Urinary bladder (tissue), 4 donors: ENCODE measurements around the gene CUL1. TPM values are rescaled to one million over a fixed set of nuclear protein-coding genes. Genes with fewer than 3 reads are reported as not detected.

Source experiments
- DNase-seq: peaks from one replicate; pipeline ENCODE4 v3.0.0-alpha.2; 2015; ENCODE audit errors: extremely low spot score
- H3K27ac ChIP-seq: one replicate; pipeline ENCODE4 v1.5.1; 2013; ENCODE audit warnings: low read depth, mild to moderate bottlenecking, moderate library complexity
- H3K36me3 ChIP-seq: one replicate; pipeline ENCODE4 v1.6.1; 2013; ENCODE audit warnings: mild to moderate bottlenecking, moderate library complexity; ENCODE audit not compliant: insufficient read depth
- H3K4me1 ChIP-seq: one replicate; pipeline ENCODE4 v1.6.1; 2013; ENCODE audit warnings: mild to moderate bottlenecking, moderate library complexity; ENCODE audit not compliant: insufficient read depth
- H3K4me3 ChIP-seq: one replicate; pipeline ENCODE4 v1.5.1; 2013; ENCODE audit warnings: low read depth, low read length
- WGBS: extraction: QIAGEN DNeasy Blood & Tissue Kit; methylation state at CpG from one replicate; pipeline ENCODE4 v1.1.7; 2013; 5-methylcytosine and 5-hydroxymethylcytosine counted together
- polyA plus RNA-seq: library from polyadenylated mRNA; stranded (reverse); fragments of 200-250 nt; gene quantifications from one replicate; pipeline ENCODE4 v1.2.3, GENCODE V29; 2013
- small RNA-seq: library from RNA; depleted of rRNA; stranded (forward); fragments of <200 nt; gene quantifications from one replicate; pipeline ENCODE3, GENCODE V24; 2014
- total RNA-seq: library from RNA; depleted of rRNA; stranded (reverse); fragments of >200 nt; gene quantifications from one replicate; pipeline ENCODE4 v1.2.3, GENCODE V29; 2014
- donor health status: healthy with polysubstance abuse.
- donor health status: healthy.

CUL1 gene
- total and polyA plus RNA-seq, 2 donors: 48.4 to 49.8 TPM

DNA sequence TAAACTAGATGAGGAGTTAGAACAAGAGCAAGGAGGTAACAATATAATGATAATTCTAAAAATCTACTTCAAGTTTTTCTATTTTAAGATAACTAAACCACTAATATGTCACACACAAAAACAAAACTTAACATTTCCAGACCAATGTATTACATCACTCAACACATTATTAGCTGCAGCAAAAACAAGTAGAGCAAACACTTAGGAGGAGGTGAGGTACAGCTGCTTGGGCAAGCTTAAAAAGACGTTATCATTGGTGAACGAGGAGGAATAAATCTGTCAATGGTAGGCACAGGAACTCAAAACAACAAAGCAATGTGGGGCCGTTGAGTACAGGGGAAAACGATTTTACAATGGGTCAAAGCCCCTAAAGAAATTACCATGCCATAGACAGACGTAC, 126.6 kb downstream of the CUL1 start:
- DNase-seq: no peak
- no peaks in the 10 kb centered on the region for H3K36me3 ChIP-seq
- 51% methylated on average over 5 of the region's 5 CpGs for WGBS
- no peak overlapping the region for H3K4me3 ChIP-seq
- no peaks in the 10 kb centered on the region for H3K4me1 ChIP-seq
- no peak overlapping the region for H3K27ac ChIP-seq

DNA sequence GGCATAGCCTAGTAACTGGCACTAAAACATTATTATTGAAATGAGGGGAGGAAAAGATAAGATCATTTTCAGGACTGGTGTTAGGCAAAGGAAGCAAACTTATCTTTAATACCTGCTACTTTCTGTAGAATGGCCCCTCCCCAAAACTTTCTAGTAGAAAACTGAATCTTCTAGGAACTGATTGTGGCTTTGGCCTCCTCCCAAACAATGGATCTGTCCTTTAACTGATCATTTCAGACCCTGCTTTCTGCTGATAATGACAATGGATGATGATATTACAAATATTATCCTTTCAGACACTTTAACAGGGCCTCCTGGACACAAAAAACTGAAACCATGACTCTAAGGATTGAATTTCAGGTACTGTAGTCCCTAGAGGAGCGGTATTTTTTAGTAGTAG, 130.3 kb downstream of the CUL1 start:
- no peak for DNase-seq
- H3K27ac ChIP-seq: no peak overlapping the region
- no peaks in the 10 kb centered on the region for H3K36me3 ChIP-seq
- no peak overlapping the region for H3K4me3 ChIP-seq
- WGBS: 57% methylated on average over 1 of the region's 1 CpG
- H3K4me1 ChIP-seq: no peaks in the 10 kb centered on the region

DNA sequence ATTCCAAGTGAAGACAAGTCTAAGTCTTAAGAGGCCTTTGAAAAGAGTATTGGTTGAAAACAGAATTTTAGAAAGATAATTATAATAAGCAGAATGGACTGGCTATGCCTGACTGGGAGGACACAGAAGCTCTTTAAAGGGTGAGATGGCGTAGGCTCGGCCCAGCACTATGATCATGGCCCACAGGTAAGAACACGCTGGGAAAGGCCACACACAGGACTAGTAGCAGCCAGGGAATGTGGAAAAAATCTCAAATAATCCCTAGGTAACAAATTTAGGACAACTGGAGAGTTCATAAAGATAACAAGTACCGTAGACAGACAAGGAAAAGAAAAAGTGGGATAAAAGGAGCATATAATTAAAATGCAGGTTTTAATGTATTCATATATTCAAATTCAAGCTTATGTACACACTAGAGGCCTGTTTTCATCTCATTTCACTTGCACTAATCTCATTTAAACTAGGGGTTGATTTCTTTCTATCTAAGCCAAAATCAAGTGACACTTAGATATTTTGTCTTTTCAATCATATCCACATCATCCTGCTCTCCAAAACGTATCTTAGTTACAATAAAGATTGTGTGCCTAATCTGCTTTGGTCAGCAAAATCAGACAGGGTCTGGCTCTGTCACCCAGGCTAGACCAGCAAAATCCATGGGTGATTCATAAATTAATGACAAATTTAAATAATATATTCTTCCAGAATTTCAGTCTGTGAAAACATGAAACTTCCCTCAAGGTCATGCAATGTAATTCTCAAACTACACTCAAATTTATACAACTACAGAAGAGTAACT, 132.4 kb downstream of the CUL1 start:
- no peak for DNase-seq
- Histone ChIP-seq H3K36me3 (no peaks in the 10 kb centered on the region), H3K27ac (no peak overlapping the region), H3K4me3 (no peak overlapping the region), H3K4me1 (no peaks in the 10 kb centered on the region)
- 94% methylated on average over 5 of the region's 5 CpGs for WGBS

DNA sequence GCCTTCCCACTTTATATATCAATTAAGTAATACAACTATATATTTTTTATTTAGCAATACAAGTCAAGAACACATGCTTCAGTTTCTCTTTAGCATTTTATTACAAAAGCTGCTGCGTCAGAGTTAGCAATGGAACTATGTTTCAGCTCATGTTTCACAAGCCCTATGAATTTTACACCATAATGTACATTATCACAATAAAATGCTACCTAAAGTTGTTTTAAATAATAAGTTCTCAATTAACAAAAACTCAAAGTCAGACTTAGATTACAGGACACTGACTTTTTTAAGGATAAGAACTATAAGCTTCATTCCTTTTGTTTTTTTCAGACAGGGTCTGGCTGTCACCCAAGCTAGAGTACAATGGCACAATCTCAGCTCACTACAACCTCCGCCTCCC, 133.1 kb downstream of the CUL1 start:
- Histone ChIP-seq H3K4me1 (no peaks in the 10 kb centered on the region), H3K4me3 (no peak overlapping the region), H3K36me3 (no peaks in the 10 kb centered on the region), H3K27ac (no peak overlapping the region)
- 97% methylated on average over 2 of the region's 2 CpGs for WGBS
- no peak for DNase-seq

DNA sequence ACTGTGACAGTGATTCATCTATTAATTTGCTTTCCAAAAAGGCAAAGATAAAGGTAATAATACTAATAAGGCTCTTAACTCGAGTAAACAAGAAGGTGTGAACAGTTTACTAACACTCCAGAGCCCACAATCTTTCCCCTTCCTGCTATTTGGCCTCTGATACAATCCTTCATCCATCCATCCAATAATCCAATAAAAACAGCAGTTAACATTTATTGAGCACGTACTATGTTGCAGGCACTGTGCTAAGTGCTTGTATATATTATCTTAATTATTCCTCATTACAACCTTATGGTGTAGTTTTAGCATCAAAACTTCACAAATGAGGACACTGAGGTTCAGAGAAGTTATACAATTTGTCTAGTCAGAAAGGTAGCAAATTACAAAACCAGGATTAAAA, 135.9 kb downstream of the CUL1 start:
- H3K4me1 ChIP-seq: no peaks in the 10 kb centered on the region
- no peak overlapping the region for H3K4me3 ChIP-seq
- no peak for DNase-seq
- H3K36me3 ChIP-seq: no peaks in the 10 kb centered on the region
- WGBS: 95% methylated on average over 2 of the region's 2 CpGs
- H3K27ac ChIP-seq: no peak overlapping the region

DNA sequence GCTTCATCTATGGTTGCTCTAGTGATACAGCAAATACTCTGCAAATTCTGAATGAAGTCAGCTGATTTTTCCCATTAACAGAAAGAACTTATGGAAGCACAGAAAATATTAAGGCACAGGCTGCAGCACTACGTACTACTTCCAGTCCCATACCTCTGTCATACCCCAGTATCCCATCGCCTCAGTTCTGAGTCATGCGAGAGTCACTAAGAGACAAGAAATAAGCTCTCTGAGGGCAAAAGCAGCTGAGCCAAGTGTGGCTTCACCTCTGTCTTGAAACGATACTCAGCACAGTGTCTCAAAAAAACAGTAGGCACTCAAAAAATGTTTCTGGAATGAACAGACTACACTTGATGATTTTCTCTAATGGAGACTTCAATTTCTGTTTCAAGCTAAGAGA, 137.2 kb downstream of the CUL1 start:
- Histone ChIP-seq H3K27ac (no peak overlapping the region), H3K36me3 (no peaks in the 10 kb centered on the region), H3K4me1 (no peaks in the 10 kb centered on the region), H3K4me3 (no peak overlapping the region)
- DNase-seq: no peak
- 97% methylated on average over 4 of the region's 4 CpGs for whole genome bisulfite sequencing

DNA sequence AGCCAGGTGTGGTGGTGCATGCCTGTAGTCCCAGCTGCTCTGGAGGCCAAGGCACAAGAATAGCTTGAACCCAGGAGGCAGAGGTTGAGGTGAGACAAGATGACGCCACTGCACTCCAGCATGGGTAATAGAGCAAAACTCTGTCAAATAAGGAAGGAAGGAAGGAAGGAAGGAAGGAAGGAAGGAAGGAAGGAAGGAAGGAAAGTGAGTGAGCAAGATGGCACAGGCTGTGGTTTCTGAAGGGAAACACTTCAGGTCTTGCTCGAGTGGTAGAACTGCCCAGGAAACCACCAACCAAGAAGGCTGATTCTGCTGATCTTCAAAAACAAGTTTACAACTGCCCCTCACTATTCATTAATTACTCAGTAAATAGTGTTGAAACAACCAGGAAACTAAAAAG, 140.2 kb downstream of the CUL1 start:
- Histone ChIP-seq H3K4me1 (no peaks in the 10 kb centered on the region), H3K4me3 (no peak overlapping the region), H3K36me3 (no peaks in the 10 kb centered on the region), H3K27ac (no peak overlapping the region)
- 81% methylated on average over 2 of the region's 2 CpGs for WGBS
- no peak for DNase-seq

DNA sequence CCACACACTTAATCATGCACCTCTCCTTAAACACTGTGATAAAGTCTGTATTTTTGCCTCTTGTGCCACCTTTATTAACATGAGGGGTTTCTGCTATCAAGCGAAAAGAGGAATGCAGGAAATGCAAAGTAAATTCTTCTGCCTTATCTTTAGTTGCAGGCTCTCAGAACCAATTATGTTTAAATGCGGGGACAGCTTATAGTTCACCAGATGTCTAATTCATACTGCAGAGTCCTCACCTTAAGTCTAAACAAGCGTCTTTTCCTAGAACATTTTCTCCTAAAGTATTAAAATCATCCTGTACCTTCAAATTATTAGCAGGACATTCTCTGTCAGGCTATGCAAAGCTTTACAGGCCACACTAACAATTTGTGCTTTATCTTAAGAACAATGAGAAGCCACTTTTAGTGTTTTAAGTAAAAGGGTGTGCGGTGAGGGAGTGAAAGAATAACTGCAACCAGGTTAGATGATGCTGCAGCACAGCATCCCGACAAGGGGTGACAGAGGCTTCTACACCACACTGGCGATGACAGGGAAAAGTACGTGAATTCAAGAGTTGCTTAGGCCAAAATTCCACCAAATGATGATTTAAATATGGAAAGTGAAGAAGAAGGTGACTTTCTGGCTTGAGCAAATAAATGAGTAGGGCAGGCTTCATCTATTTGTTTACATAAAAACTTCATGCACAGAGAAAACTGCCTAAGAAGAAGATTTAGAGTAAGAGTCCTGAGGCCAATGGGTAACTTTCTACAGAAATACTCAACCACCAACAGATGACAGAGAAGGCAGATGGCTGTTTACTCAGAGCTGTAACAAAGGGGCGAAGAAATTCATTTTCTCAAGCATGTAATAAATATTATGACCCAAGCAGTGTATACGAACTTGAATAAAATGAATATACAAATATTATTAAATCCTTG, 149.4 kb downstream of the CUL1 start:
- no peak for DNase-seq
- WGBS: 74% methylated on average over 9 of the region's 9 CpGs
- Histone ChIP-seq H3K27ac (no peak overlapping the region), H3K4me1 (no peaks in the 10 kb centered on the region), H3K4me3 (no peak overlapping the region), H3K36me3 (no peaks in the 10 kb centered on the region)

DNA sequence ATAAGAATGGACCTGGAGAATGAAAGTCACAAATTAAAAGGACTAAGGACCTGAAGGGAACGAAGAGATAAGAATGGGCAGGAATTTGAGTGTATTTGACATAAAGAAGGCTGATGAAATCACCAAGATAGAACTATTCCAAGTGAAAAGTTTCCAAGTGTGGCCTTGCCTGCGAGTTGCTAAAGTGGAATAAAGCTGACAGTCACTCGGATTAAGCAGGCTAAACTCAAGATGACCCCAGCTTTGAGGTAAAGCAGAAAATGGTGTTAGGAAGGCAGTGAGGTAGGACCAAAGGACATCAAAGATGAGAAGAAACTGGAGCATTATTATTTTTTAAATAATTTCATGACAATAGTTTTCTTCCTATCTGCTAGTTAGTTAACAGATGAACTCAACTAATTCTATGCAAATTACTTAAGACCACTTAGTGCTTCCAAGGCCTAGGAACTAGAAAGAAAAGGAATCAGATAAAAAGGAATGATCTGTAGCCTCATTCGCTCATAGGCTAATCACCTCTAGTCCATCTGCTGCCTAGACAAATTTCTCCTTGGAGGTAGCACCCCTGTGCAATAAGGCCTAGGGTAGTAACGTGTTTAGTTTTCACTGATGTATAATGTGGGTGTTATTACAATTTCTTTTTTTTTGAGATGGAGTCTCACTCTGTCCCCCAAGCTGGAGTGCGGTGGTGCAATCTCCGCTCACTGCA, 150.8 kb downstream of the CUL1 start:
- 70% methylated on average over 7 of the region's 7 CpGs for WGBS
- no peak overlapping the region for H3K4me3 ChIP-seq
- H3K4me1 ChIP-seq: no peaks in the 10 kb centered on the region

DNA sequence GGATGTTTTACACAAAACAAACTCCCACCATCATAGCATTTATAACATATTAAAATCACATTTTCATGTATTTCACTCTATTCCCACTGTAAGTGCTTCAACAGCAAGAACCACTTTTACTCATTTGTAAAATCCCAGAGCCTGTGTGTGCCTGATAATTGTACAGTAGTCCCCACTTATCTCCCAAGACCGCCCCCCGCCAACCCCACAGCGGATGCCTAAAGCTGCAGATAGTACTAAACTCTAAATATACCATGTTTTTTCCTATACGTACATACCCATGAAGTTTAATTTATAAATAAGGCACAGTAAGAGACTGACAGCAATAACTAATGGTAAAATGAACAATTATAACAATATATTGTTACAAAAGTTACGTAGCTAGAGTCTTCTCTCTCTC, 151.9 kb downstream of the CUL1 start:
- H3K4me3 ChIP-seq: no peak overlapping the region
- no peaks in the 10 kb centered on the region for H3K4me1 ChIP-seq
- H3K27ac ChIP-seq: no peak overlapping the region
- no peak for DNase-seq
- WGBS: 98% methylated on average over 5 of the region's 5 CpGs
- H3K36me3 ChIP-seq: no peaks in the 10 kb centered on the region

More for the DNA sequence above, 150.8 kb downstream of the CUL1 start:
- no peak for DNase-seq
- no peak overlapping the region for H3K27ac ChIP-seq
- no peaks in the 10 kb centered on the region for H3K36me3 ChIP-seq

Small RNAs within 50 kb of the gene (small RNA-seq; reads per million reads assigned to genes)
- gene RNU7-20P: not detected

Other genes starting within 250 kb of the CUL1 start
- gene C7orf33, start 108.1 kb upstream of the CUL1 start, total RNA-seq: not detected
- gene C7orf33, start 108.1 kb upstream of the CUL1 start, polyA plus RNA-seq: not detected
- 20.0 TPM for gene EZH2, start 185.4 kb downstream of the CUL1 start, total RNA-seq
- 2.1 TPM for gene EZH2, start 185.4 kb downstream of the CUL1 start, polyA plus RNA-seq